ENCODE results near the gene CDH15. TPM values are rescaled to one million over a fixed set of nuclear protein-coding genes. Genes with fewer than 3 reads are reported as not detected.
"Not testable (repeated sequence)": the region's sequence is repeated elsewhere in the genome, so short reads cannot be mapped to it uniquely, and the experiment has no call there.

CDH15 gene
- total and polyA plus RNA-seq, 2 of the 13 experiments (the other 11 are each of a cell fraction or from before 2014, with no cell fraction given), result 0.74 to 2.2 TPM

DNA sequence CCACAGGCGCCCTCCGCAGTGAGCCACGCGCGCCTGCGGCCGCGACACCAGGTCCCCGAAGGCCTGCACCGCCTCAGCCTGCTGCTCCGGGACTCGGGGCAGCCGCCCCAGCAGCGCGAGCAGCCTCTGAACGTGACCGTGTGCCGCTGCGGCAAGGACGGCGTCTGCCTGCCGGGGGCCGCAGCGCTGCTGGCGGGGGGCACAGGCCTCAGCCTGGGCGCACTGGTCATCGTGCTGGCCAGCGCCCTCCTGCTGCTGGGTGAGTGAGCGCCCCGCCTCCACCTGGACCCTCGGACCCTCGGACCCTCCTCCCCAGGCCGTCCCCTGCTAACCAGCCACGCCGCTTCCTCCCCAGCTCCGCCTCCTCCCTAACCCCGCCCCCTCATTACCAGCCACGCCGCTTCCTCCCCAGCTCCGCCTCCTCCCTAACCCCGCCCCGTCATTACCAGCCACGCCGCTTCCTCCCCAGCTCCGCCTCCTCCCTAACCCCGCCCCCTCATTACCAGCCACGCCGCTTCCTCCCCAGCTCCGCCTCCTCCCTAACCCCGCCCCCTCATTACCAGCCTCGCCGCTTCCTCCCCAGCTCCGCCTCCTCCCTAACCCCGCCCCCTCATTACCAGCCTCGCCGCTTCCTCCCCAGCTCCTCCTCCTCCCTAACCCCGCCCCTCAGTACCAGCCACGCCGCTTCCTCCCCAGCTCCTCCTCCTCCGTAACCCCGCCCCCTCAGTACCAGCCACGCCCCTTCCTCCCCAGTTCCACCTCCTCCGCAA is 20.8 kb downstream of the CDH15 start (continued):
- TF ChIP-seq ZNF232 (CRISPR knock-in tag; IDR thresholded peaks at IDR 0.05; ENCODE audit: borderline replicate concordance), result peak; percentile 94; the same call in 1 of the 2 replicates
- TF ChIP-seq FOXC1 (CRISPR knock-in tag; IDR thresholded peaks at IDR 0.05; ENCODE audit: borderline replicate concordance), result peak; percentile 95
- peak; percentile 24; the same call in 1 of the 2 replicates for TF ChIP-seq NCOR1 (IDR thresholded peaks at IDR 0.05; ENCODE audit: borderline replicate concordance, low read length)
- TF ChIP-seq RBFOX2 (IDR thresholded peaks at IDR 0.05; ENCODE audit: low read depth, low read length), result peak; percentile 92
- peak; percentile 43; the same call in 1 of the 2 replicates for TF ChIP-seq ZNF333 (CRISPR knock-in tag; IDR thresholded peaks at IDR 0.05; ENCODE audit: borderline replicate concordance)
- peak; percentile 95 for TF ChIP-seq SAP130 (CRISPR knock-in tag; IDR thresholded peaks at IDR 0.05; ENCODE audit: low read depth)
- TF ChIP-seq LCORL, SOX13 (IDR thresholded peaks at IDR 0.05): not testable (repeated sequence)
- peak; percentile 58 for TF ChIP-seq LCORL (CRISPR knock-in tag; IDR thresholded peaks at IDR 0.05)
- peak in 1 of 2 experiments; percentile 37; a peak in 1 of 4 replicates for TF ChIP-seq SOX13 (CRISPR knock-in tag; conservative IDR thresholded peaks at IDR 0.05 in 1 of 2, IDR thresholded peaks at IDR 0.05 in 1 of 2)
- TF ChIP-seq ZNF782 (CRISPR knock-in tag; IDR thresholded peaks at IDR 0.05; ENCODE audit: borderline replicate concordance), result peak; percentile 70; the same call in 1 of the 2 replicates
- peak; percentile 39; the same call in 1 of the 2 replicates for TF ChIP-seq FOXK1 (CRISPR knock-in tag; IDR thresholded peaks at IDR 0.05; ENCODE audit: borderline replicate concordance, low read depth)
- TF ChIP-seq KLF12 (CRISPR knock-in tag; IDR thresholded peaks at IDR 0.05; ENCODE audit: borderline replicate concordance), result peak; percentile 84
- TF ChIP-seq ARHGAP35 (CRISPR knock-in tag; IDR thresholded peaks at IDR 0.05; ENCODE audit: borderline replicate concordance), result peak; percentile 98
- TF ChIP-seq, protein P1, sequence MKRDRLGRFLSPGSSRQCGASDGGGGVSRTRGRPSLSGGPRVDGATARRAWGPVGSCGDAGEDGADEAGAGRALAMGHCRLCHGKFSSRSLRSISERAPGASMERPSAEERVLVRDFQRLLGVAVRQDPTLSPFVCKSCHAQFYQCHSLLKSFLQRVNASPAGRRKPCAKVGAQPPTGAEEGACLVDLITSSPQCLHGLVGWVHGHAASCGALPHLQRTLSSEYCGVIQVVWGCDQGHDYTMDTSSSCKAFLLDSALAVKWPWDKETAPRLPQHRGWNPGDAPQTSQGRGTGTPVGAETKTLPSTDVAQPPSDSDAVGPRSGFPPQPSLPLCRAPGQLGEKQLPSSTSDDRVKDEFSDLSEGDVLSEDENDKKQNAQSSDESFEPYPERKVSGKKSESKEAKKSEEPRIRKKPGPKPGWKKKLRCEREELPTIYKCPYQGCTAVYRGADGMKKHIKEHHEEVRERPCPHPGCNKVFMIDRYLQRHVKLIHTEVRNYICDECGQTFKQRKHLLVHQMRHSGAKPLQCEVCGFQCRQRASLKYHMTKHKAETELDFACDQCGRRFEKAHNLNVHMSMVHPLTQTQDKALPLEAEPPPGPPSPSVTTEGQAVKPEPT (CRISPR knock-in tag; IDR thresholded peaks at IDR 0.05; ENCODE audit: low read depth), result peak; percentile 94
- peak; percentile 75; the same call in 1 of the 3 replicates for TF ChIP-seq MXI1 (IDR thresholded peaks at IDR 0.05; ENCODE audit: borderline replicate concordance, low read depth, low read length)
- TF ChIP-seq ZNF138 (CRISPR knock-in tag; IDR thresholded peaks at IDR 0.05; ENCODE audit: low read depth), result peak; percentile 84; the same call in 1 of the 2 replicates
- peak; percentile 52; the same call in 1 of the 2 replicates for TF ChIP-seq ZNF558 (CRISPR knock-in tag; IDR thresholded peaks at IDR 0.05; ENCODE audit: borderline replicate concordance)
- TF ChIP-seq, protein P2, sequence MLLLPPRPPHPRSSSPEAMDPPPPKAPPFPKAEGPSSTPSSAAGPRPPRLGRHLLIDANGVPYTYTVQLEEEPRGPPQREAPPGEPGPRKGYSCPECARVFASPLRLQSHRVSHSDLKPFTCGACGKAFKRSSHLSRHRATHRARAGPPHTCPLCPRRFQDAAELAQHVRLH (CRISPR knock-in tag; IDR thresholded peaks at IDR 0.05; ENCODE audit: borderline replicate concordance, low read depth), result peak; percentile 77; the same call in 1 of the 2 replicates
- peak; percentile 52; the same call in 1 of the 2 replicates for TF ChIP-seq GATA4 (IDR thresholded peaks at IDR 0.05; ENCODE audit: borderline replicate concordance, low read depth)
- peak; percentile 70 for TF ChIP-seq ARNTL (CRISPR knock-in tag; IDR thresholded peaks at IDR 0.05)
- TF ChIP-seq ZNF713 (CRISPR knock-in tag; IDR thresholded peaks at IDR 0.05), result peak; percentile 89; the same call in 1 of the 2 replicates
- peak; percentile 92; the same call in 1 of the 2 replicates for TF ChIP-seq AHR (CRISPR knock-in tag; IDR thresholded peaks at IDR 0.05)
- TF ChIP-seq ETV5 (CRISPR knock-in tag; IDR thresholded peaks at IDR 0.05; ENCODE audit: borderline replicate concordance), result peak; percentile 72
- TF ChIP-seq, protein P3, sequence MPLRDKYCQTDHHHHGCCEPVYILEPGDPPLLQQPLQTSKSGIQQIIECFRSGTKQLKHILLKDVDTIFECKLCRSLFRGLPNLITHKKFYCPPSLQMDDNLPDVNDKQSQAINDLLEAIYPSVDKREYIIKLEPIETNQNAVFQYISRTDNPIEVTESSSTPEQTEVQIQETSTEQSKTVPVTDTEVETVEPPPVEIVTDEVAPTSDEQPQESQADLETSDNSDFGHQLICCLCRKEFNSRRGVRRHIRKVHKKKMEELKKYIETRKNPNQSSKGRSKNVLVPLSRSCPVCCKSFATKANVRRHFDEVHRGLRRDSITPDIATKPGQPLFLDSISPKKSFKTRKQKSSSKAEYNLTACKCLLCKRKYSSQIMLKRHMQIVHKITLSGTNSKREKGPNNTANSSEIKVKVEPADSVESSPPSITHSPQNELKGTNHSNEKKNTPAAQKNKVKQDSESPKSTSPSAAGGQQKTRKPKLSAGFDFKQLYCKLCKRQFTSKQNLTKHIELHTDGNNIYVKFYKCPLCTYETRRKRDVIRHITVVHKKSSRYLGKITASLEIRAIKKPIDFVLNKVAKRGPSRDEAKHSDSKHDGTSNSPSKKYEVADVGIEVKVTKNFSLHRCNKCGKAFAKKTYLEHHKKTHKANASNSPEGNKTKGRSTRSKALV (CRISPR knock-in tag; IDR thresholded peaks at IDR 0.05), result peak; percentile 96
- peak; percentile 74; the same call in 1 of the 2 replicates for TF ChIP-seq ERF (CRISPR knock-in tag; IDR thresholded peaks at IDR 0.05)
